ENCODE measurements around the gene PLA2G2D. TPM values are rescaled to one million over a fixed set of nuclear protein-coding genes. Genes with fewer than 3 reads are reported as not detected.

The PLA2G2D gene
- total and polyA plus RNA-seq, 2 donors (not counting 1 experiment from before 2014, with no cell fraction given): not detected

- H2AFZ ChIP-seq (ENCODE audit: low read length): peak overlapping the region; percentile 51
- H4K20me1 ChIP-seq (ENCODE audit: control insufficient read depth, extremely low read depth, insufficient read depth, low read length): no peaks in the 10 kb centered on the region
- no peak for DNase-seq (ENCODE audit: low read depth in 2 of 2)
- no peak for TF ChIP-seq CTCF (conservative IDR thresholded peaks at IDR 0.05 in 1 of 2, IDR thresholded peaks at IDR 0.05 in 1 of 2; ENCODE audit: low read depth in 1 of 2, low read length in 2 of 2)
- no peak for TF ChIP-seq EZH2 (IDR thresholded peaks at IDR 0.05; ENCODE audit: low read length, missing control alignments)
- no peaks in the 10 kb centered on the region for H3K9me3 ChIP-seq (ENCODE audit: control insufficient read depth, insufficient read depth, low read depth, low read length)
- no peaks in the 10 kb centered on the region for H3K36me3 ChIP-seq (ENCODE audit: control insufficient read depth, insufficient read depth, low read length)
- H3K4me1 ChIP-seq (ENCODE audit: control insufficient read depth, extremely low read depth, insufficient read depth, low read length): peaks cover 2% of the 10 kb centered on the region
- H3K27ac ChIP-seq (ENCODE audit: insufficient read depth, low read length): peak overlapping the region; percentile 8
- H3K79me2 ChIP-seq (ENCODE audit: control insufficient read depth, insufficient read depth, low read length): no peaks in the 10 kb centered on the region
- H3K9ac ChIP-seq (ENCODE audit: insufficient read depth, low read length): no peak overlapping the region
- H3K27me3 ChIP-seq (ENCODE audit: control insufficient read depth, insufficient read depth, low read length): no peaks in the 10 kb centered on the region
- peak overlapping the region; percentile 82 for H3K4me2 ChIP-seq (ENCODE audit: extremely low read depth, insufficient read depth, low read length)
- H3K4me3 ChIP-seq (replicated peaks in 1 of 4; ENCODE audit: control extremely low read depth in 1 of 4, insufficient read depth in 1 of 4, low read depth in 3 of 4, low read length in 4 of 4): peak overlapping the region in 3 of 4 experiments; percentile 21 to 60 (median 31)
These were observed 49.0 kb downstream of the PLA2G2D start for GRCh38 chr1:20070357-20070756.

DNA sequence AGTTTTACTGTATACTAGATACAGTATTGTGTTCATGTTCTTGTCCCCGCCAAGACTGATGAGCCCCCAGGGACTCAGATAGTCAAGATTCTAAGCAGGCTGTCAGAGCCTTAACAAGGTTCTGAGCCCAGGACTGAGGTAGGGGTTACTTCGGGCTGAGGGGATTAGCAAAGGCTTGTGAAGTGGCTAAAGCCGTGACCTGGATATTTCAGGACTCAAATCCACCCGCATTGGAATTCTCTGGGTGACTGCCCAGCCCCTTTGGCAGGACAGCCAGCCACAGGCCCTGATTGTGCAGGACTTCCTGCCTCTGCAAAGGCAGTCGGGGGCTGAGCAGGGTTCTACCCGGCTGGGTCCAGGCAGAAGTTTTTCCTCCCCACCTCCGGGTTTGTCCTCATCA, 49.5 kb downstream of the PLA2G2D start, which contains the start of gene PLA2G5:
TSS of gene PLA2G5 (plus strand) at position 321 of the 400 bp plus-strand sequence. CDS start 14,637 bp downstream, outside the sequence.
- Histone ChIP-seq H3K9me3 (ENCODE audit: control insufficient read depth, insufficient read depth, low read depth, low read length) (no peaks in the 10 kb centered on the region), H3K27me3 (ENCODE audit: control insufficient read depth, insufficient read depth, low read length) (no peaks in the 10 kb centered on the region), H4K20me1 (ENCODE audit: control insufficient read depth, extremely low read depth, insufficient read depth, low read length) (no peaks in the 10 kb centered on the region), H3K36me3 (ENCODE audit: control insufficient read depth, insufficient read depth, low read length) (no peaks in the 10 kb centered on the region), H3K4me2 (ENCODE audit: extremely low read depth, insufficient read depth, low read length) (peak within 1 kb of the TSS; percentile 82), H3K4me3 (replicated peaks in 1 of 4; ENCODE audit: control extremely low read depth in 1 of 4, insufficient read depth in 1 of 4, low read depth in 3 of 4, low read length in 4 of 4) (peak within 1 kb of the TSS in 3 of 4 experiments; percentile 21 to 60 (median 31)), H3K4me1 (ENCODE audit: control insufficient read depth, extremely low read depth, insufficient read depth, low read length) (peaks cover 2% of the 10 kb centered on the region), H3K27ac (ENCODE audit: insufficient read depth, low read length) (peak within 1 kb of the TSS; percentile 8), H2AFZ (ENCODE audit: low read length) (peak within 1 kb of the TSS; percentile 51), H3K9ac (ENCODE audit: insufficient read depth, low read length) (no peak within 1 kb of the TSS), H3K79me2 (ENCODE audit: control insufficient read depth, insufficient read depth, low read length) (no peaks in the 10 kb centered on the region)
- peak; percentile 21 to 79 for DNase-seq (ENCODE audit: low read depth in 2 of 2)
- no peak for TF ChIP-seq CTCF (conservative IDR thresholded peaks at IDR 0.05 in 1 of 2, IDR thresholded peaks at IDR 0.05 in 1 of 2; ENCODE audit: low read depth in 1 of 2, low read length in 2 of 2)

- Histone ChIP-seq H2AFZ (ENCODE audit: low read length) (no peak overlapping the region), H3K27me3 (ENCODE audit: control insufficient read depth, insufficient read depth, low read length) (no peaks in the 10 kb centered on the region), H3K9me3 (ENCODE audit: control insufficient read depth, insufficient read depth, low read depth, low read length) (no peaks in the 10 kb centered on the region), H3K27ac (ENCODE audit: insufficient read depth, low read length) (no peak overlapping the region), H3K4me2 (ENCODE audit: extremely low read depth, insufficient read depth, low read length) (no peak overlapping the region), H3K4me3 (replicated peaks in 1 of 4; ENCODE audit: control extremely low read depth in 1 of 4, insufficient read depth in 1 of 4, low read depth in 3 of 4, low read length in 4 of 4) (no peak overlapping the region), H3K79me2 (ENCODE audit: control insufficient read depth, insufficient read depth, low read length) (no peaks in the 10 kb centered on the region), H3K9ac (ENCODE audit: insufficient read depth, low read length) (no peak overlapping the region), H3K36me3 (ENCODE audit: control insufficient read depth, insufficient read depth, low read length) (no peaks in the 10 kb centered on the region), H4K20me1 (ENCODE audit: control insufficient read depth, extremely low read depth, insufficient read depth, low read length) (no peaks in the 10 kb centered on the region), H3K4me1 (ENCODE audit: control insufficient read depth, extremely low read depth, insufficient read depth, low read length) (peaks cover 5% of the 10 kb centered on the region)
- no peak for DNase-seq (ENCODE audit: low read depth in 2 of 2)
- no peak for TF ChIP-seq EZH2 (IDR thresholded peaks at IDR 0.05; ENCODE audit: low read length, missing control alignments)
- TF ChIP-seq CTCF (conservative IDR thresholded peaks at IDR 0.05 in 1 of 2, IDR thresholded peaks at IDR 0.05 in 1 of 2; ENCODE audit: low read depth in 1 of 2, low read length in 2 of 2): no peak
These were observed 50.6 kb downstream of the PLA2G2D start for GRCh38 chr1:20068722-20069121.
